ENCODE measurements around the gene ANK3. TPM values are rescaled to one million over a fixed set of nuclear protein-coding genes. Genes with fewer than 3 reads are reported as not detected.

Gene ANK3
- total and polyA plus RNA-seq, 8 donors: 3.3 to 28.5 (median 17.3) TPM

- DNase-seq: no peak
- Histone ChIP-seq H3K36me3 (no peaks in the 10 kb centered on the region), H3K4me3 (no peak overlapping the region), H3K9me3 (no peaks in the 10 kb centered on the region), H3K4me1 (peaks cover 0 to 10% (median 4%) of the 10 kb centered on the region in 3 donors), H3K27me3 (no peaks in the 10 kb centered on the region), H3K27ac (no peak overlapping the region)
- ATAC-seq: peak in 1 of 4 donors; percentile 64
- WGBS, 2 donors: 86 to 98% methylated on average over 2 of the region's 2 CpGs
- intact Hi-C loops (cut with DNase I): no loop called here
- no peak for TF ChIP-seq CTCF (IDR thresholded peaks at IDR 0.05)
- no peak for FAIRE-seq
Observed at GRCh38 chr10:60426425-60426824, 36.8 kb upstream of the ANK3 start.

GRCh38 chr10:60425392-60426110 lies 35.9 kb upstream of the ANK3 start:
- no peaks in the 10 kb centered on the region for H3K36me3 ChIP-seq
- H3K9me3 ChIP-seq: no peaks in the 10 kb centered on the region
- WGBS, 2 donors: 87 to 90% methylated on average over 3 of the region's 3 CpGs
- H3K27me3 ChIP-seq: no peaks in the 10 kb centered on the region
- ATAC-seq (no peak), DNase-seq (no peak), FAIRE-seq (no peak)
- no peak overlapping the region for H3K27ac ChIP-seq
- peaks cover 0 to 10% (median 4%) of the 10 kb centered on the region in 3 donors for H3K4me1 ChIP-seq
- intact Hi-C loops (cut with DNase I): no loop called here
- no peak for TF ChIP-seq CTCF (IDR thresholded peaks at IDR 0.05)
- H3K4me3 ChIP-seq: no peak overlapping the region

GRCh38 chr10:60424971-60425370 lies 35.3 kb upstream of the ANK3 start:
- ATAC-seq (no peak), DNase-seq (no peak), FAIRE-seq (no peak)
- H3K4me3 ChIP-seq: no peak overlapping the region
- no peaks in the 10 kb centered on the region for H3K9me3 ChIP-seq
- 76 to 84% methylated on average over 4 of the region's 4 CpGs for WGBS, 2 donors
- H3K36me3 ChIP-seq: no peaks in the 10 kb centered on the region
- H3K4me1 ChIP-seq: peaks cover 0 to 10% (median 4%) of the 10 kb centered on the region in 3 donors
- no peak overlapping the region for H3K27ac ChIP-seq
- no peak for TF ChIP-seq CTCF (IDR thresholded peaks at IDR 0.05)
- no peaks in the 10 kb centered on the region for H3K27me3 ChIP-seq
- intact Hi-C loops (cut with DNase I): no loop called here

- DNase-seq: no peak
- H3K9me3 ChIP-seq: no peaks in the 10 kb centered on the region
- H3K4me3 ChIP-seq: no peak overlapping the region
- H3K27me3 ChIP-seq: no peaks in the 10 kb centered on the region
- H3K27ac ChIP-seq: no peak overlapping the region
- ATAC-seq: no peak
- intact Hi-C loops (cut with DNase I): no loop called here
- 85 to 92% methylated on average over 1 of the region's 1 CpG for WGBS, 2 donors
- TF ChIP-seq CTCF (IDR thresholded peaks at IDR 0.05): no peak
- H3K36me3 ChIP-seq: no peaks in the 10 kb centered on the region
- FAIRE-seq: no peak
- peaks cover 0 to 10% (median 4%) of the 10 kb centered on the region in 3 donors for H3K4me1 ChIP-seq
Observed at GRCh38 chr10:60423920-60424319, 34.2 kb upstream of the ANK3 start.

GRCh38 chr10:60422809-60423208 lies 33.1 kb upstream of the ANK3 start:
- FAIRE-seq (no peak), DNase-seq (no peak), ATAC-seq (peak; percentile 43 to 75 (median 60))
- Histone ChIP-seq H3K27ac (no peak overlapping the region), H3K9me3 (no peaks in the 10 kb centered on the region), H3K27me3 (no peaks in the 10 kb centered on the region), H3K4me1 (peaks cover 0 to 10% (median 4%) of the 10 kb centered on the region in 3 donors), H3K36me3 (no peaks in the 10 kb centered on the region), H3K4me3 (no peak overlapping the region)
- TF ChIP-seq CTCF (IDR thresholded peaks at IDR 0.05): no peak
- WGBS, 2 donors: 43 to 62% methylated on average over 5 of the region's 5 CpGs
- intact Hi-C loops (cut with DNase I): no loop called here

Measured in pancreas (tissue), 10 donors.